Thoracic aorta (tissue), 2 donors: ENCODE measurements around the gene PRRC2C. TPM values are rescaled to one million over a fixed set of nuclear protein-coding genes. Genes with fewer than 3 reads are reported as not detected.
"Not testable (repeated sequence)": the region's sequence is repeated elsewhere in the genome, so short reads cannot be mapped to it uniquely, and the experiment has no call there.

ENCODE experiments used
- ATAC-seq: fragments of 150-250 bp; one replicate; pipeline ENCODE4 v1.8.0; 2017; ENCODE audit warnings: low read depth; ENCODE audit not compliant: insufficient number of reproducible peaks, low FRiP score
- DNase-seq: peaks from one replicate; pipeline ENCODE4 v3.0.0-alpha.2; 2020; ENCODE audit warnings: low spot score
- H3K27ac ChIP-seq, 2 donors: fragments of 200-600 bp; sonication (generic); 1 replicate in 1 of 2; 2 replicates in 1 of 2; pipeline ENCODE4 v1.5.1; 2016; ENCODE audit warnings: mild to moderate bottlenecking in 2 of 2, moderate library complexity in 2 of 2
- H3K27me3 ChIP-seq: fragments of 200-600 bp; sonication (generic); replicated peaks from 2 replicates; pipeline ENCODE4 v1.6.0; 2016; ENCODE audit warnings: mild to moderate bottlenecking; ENCODE audit not compliant: insufficient read depth
- H3K36me3 ChIP-seq: fragments of 200-600 bp; sonication (generic); one replicate; pipeline ENCODE4 v1.5.1; 2016
- H3K4me1 ChIP-seq, 2 donors: fragments of 200-600 bp; sonication (generic); 1 replicate in 1 of 2; 2 replicates in 1 of 2; pipeline versions ENCODE4 v1.5.1 to v1.6.0; 2016; ENCODE audit warnings: low read depth in 2 of 2, mild to moderate bottlenecking in 1 of 2; ENCODE audit not compliant: control insufficient read depth in 1 of 2
- H3K4me3 ChIP-seq: fragments of 200-600 bp; sonication (generic); 2 replicates; pipeline ENCODE4 v1.5.1; 2016; ENCODE audit warnings: mild to moderate bottlenecking
- H3K9me3 ChIP-seq: fragments of 200-600 bp; sonication (generic); 2 replicates; pipeline ENCODE4 v1.5.1; 2016
- total RNA-seq, 2 donors: library from RNA; depleted of rRNA; stranded (reverse); fragments of >200 nt; gene quantifications; one replicate each; pipeline versions ENCODE4 v1.1.0 to v1.2.3, GENCODE V29; 2016
- TF ChIP-seq, protein P1 (sequence below): fragments of 200-600 bp; sonication (generic); IDR thresholded peaks from one replicate; pipeline ENCODE4 v1.5.1; 2019; ENCODE audit warnings: antibody characterized with exemption

Gene PRRC2C
- total RNA-seq, 2 donors from 2014 or later, result 73.9 to 127 TPM

DNA sequence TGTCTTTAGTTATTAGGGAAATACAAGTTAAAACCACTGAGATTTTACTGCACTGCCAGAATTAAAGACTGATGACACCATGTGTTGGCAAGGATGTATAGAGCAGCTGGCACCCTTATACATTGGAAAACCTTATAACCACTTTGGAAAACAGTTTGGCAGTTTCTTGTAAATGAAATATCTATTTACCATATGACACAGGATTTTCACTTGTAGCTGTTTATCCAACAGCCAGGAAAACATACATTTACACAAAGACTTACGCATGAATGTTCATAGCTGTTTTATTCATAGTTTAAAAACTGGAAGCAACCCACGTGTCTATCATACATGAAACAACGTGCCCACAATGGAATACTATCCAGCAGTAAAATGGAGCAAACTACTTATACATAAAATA lies 45.3 kb downstream of the PRRC2C start:
- H3K27me3 ChIP-seq, result no peaks in the 10 kb centered on the region
- peaks cover 68% of the 10 kb centered on the region for H3K36me3 ChIP-seq
- no peaks in the 10 kb centered on the region for H3K9me3 ChIP-seq
- no peak overlapping the region for H3K27ac ChIP-seq
- H3K4me1 ChIP-seq, result no peaks in the 10 kb centered on the region
- TF ChIP-seq, protein P1, sequence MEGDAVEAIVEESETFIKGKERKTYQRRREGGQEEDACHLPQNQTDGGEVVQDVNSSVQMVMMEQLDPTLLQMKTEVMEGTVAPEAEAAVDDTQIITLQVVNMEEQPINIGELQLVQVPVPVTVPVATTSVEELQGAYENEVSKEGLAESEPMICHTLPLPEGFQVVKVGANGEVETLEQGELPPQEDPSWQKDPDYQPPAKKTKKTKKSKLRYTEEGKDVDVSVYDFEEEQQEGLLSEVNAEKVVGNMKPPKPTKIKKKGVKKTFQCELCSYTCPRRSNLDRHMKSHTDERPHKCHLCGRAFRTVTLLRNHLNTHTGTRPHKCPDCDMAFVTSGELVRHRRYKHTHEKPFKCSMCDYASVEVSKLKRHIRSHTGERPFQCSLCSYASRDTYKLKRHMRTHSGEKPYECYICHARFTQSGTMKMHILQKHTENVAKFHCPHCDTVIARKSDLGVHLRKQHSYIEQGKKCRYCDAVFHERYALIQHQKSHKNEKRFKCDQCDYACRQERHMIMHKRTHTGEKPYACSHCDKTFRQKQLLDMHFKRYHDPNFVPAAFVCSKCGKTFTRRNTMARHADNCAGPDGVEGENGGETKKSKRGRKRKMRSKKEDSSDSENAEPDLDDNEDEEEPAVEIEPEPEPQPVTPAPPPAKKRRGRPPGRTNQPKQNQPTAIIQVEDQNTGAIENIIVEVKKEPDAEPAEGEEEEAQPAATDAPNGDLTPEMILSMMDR, result no peak
- ATAC-seq (no peak), DNase-seq (no peak)
- no peak overlapping the region for H3K4me3 ChIP-seq

DNA sequence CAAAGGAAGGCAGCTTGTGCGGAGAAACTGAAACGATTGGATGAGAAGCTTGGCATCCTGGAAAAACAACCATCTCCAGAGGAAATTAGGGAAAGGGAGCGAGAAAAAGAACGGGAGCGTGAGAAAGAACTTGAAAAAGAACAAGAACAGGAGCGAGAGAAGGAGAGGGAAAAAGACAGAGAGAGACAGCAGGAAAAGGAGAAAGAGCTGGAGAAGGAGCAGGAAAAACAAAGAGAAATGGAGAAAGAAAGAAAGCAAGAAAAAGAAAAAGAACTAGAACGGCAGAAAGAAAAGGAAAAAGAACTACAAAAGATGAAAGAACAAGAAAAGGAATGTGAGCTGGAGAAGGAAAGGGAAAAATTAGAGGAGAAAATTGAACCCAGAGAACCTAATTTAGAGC lies 47.2 kb downstream of the PRRC2C start:
- H3K27me3 ChIP-seq, result no peaks in the 10 kb centered on the region
- DNase-seq (no peak), ATAC-seq (no peak)
- H3K27ac ChIP-seq, result no peak overlapping the region
- H3K4me1 ChIP-seq, result no peaks in the 10 kb centered on the region
- H3K9me3 ChIP-seq, result no peaks in the 10 kb centered on the region
- TF ChIP-seq, protein P1, result no peak
- no peak overlapping the region for H3K4me3 ChIP-seq
- peaks cover 61% of the 10 kb centered on the region for H3K36me3 ChIP-seq

DNA sequence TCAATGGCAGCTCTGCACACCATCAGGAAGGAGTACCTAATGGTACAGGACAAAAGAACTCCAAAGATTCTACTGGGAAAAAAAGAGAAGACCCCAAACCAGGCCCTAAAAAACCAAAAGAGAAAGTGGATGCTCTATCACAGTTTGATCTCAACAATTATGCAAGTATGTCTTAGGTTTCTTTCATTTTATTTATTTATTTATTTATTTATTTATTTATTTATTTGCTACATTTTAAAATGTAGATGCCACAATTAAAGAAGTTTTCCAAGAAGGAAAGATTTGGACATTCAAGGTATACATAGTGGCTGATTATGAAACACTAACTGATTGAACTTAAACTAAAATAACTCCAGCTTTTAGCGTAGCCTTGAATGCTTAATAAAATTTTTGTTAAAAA lies 60.2 kb downstream of the PRRC2C start:
- no peaks in the 10 kb centered on the region for H3K27me3 ChIP-seq
- no peak overlapping the region for H3K27ac ChIP-seq
- H3K4me1 ChIP-seq, result no peaks in the 10 kb centered on the region
- H3K9me3 ChIP-seq, result no peaks in the 10 kb centered on the region
- no peak overlapping the region for H3K4me3 ChIP-seq
- peaks cover 47% of the 10 kb centered on the region for H3K36me3 ChIP-seq
- TF ChIP-seq, protein P1, result no peak
- ATAC-seq (no peak), DNase-seq (no peak)

DNA sequence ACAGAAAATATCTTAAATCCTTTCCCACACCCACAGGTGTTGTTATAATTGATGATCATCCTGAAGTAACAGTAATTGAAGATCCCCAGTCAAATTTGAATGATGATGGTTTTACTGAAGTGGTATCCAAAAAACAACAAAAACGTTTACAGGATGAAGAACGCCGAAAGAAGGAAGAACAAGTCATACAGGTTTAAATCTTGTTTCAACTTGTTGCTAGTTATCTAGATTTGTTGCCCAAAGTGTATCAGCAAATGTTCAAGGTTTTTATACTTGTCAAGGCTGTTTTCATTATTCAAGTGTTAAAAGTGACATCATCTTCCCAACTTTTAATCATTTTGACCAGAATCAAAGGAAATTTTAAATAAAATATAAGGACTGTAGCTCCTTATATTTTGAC lies 64.7 kb downstream of the PRRC2C start:
- Histone ChIP-seq H3K9me3 (no peaks in the 10 kb centered on the region), H3K27ac (no peak overlapping the region), H3K36me3 (peaks cover 47% of the 10 kb centered on the region), H3K4me3 (no peak overlapping the region), H3K27me3 (no peaks in the 10 kb centered on the region), H3K4me1 (no peaks in the 10 kb centered on the region)
- ATAC-seq, result no peak
- DNase-seq, result no peak
- TF ChIP-seq, protein P1, result no peak

DNA sequence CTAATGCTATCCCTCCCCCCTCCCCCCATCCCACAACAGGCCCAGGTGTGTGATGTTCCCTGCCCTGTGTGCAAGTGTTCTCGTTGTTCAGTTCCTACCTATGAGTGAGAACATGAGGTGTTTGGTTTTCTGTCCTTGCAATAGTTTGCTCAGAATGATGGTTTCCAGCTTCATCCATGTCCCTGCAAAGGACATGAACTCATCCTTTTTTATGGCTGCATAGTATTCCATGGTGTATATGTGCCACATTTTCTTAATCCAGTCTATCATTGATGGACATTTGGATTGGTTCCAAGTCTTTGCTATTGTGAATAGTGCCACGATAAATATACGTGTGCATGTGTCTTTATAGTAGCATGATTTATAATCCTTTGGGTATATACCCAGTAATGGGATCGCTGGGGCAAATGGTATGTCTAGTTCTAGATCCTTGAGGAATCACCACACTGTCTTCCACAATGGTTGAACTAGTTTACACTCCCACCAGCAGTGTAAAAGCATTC lies 65.3 kb downstream of the PRRC2C start:
- not testable (repeated sequence) for H3K27ac ChIP-seq, H3K27me3 ChIP-seq, DNase-seq, H3K4me3 ChIP-seq, H3K4me1 ChIP-seq, H3K9me3 ChIP-seq, ATAC-seq
- peaks cover 53% of the 10 kb centered on the region for H3K36me3 ChIP-seq

DNA sequence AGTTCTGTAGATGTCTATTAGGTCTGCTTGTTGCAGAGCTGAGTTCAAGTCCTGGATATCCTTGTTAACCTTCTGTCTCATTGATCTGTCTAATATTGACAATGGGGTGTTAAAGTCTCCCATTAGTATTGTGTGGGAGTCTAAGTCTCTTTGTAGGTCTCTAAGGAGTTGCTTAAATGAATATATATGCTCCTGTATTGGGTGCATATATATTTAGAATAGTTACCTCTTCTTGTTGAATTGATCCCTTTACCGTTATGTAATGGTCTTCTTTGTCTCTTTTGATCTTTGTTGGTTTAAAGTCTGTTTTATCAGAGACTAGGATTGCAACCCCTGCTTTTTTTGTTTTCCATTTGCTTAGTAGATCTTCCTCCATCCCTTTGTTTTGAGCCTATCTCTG lies 68.6 kb downstream of the PRRC2C start:
- H3K4me1 ChIP-seq, H3K4me3 ChIP-seq, H3K9me3 ChIP-seq, H3K27me3 ChIP-seq, ATAC-seq, DNase-seq, H3K27ac ChIP-seq: not testable (repeated sequence)
- peaks cover 65% of the 10 kb centered on the region for H3K36me3 ChIP-seq
